ENCODE measurements around the gene MPZ. TPM values are rescaled to one million over a fixed set of nuclear protein-coding genes. Genes with fewer than 3 reads are reported as not detected.

The MPZ gene
- total RNA-seq, 1 donor from 2014 or later, result 1.4 TPM

- no peak overlapping the region for H3K27ac Mint-ChIP-seq
Observed at GRCh38 chr1:161265305-161265704, 44.5 kb downstream of the MPZ start.

GRCh38 chr1:161261261-161262235 lies 48.2 kb downstream of the MPZ start:
- Mint-ChIP-seq H3K4me1 (peaks cover 9% of the 10 kb centered on the region), H3K36me3 (peaks cover 7% of the 10 kb centered on the region), H3K27ac (no peak overlapping the region), H3K27me3 (ENCODE audit: low read depth) (peaks cover 53% of the 10 kb centered on the region), H3K4me3 (no peak overlapping the region), H3K9me3 (peaks cover 10% of the 10 kb centered on the region)
- no peak for DNase-seq (ENCODE audit: low spot score in 2 of 2, unreplicated experiment in 2 of 2)
- no peak for TF ChIP-seq CTCF (IDR thresholded peaks at IDR 0.05; ENCODE audit: unreplicated experiment)

More at GRCh38 chr1:161265305-161265704, 44.5 kb downstream of the MPZ start:
- Mint-ChIP-seq H3K36me3 (no peaks in the 10 kb centered on the region), H3K9me3 (no peaks in the 10 kb centered on the region), H3K4me3 (no peak overlapping the region), H3K27me3 (ENCODE audit: low read depth) (peaks cover 23% of the 10 kb centered on the region), H3K4me1 (peaks cover 14% of the 10 kb centered on the region)
- no peak for TF ChIP-seq CTCF (IDR thresholded peaks at IDR 0.05; ENCODE audit: unreplicated experiment)
- no peak for DNase-seq (ENCODE audit: low spot score in 2 of 2, unreplicated experiment in 2 of 2)

GRCh38 chr1:161260376-161261260 lies 49.1 kb downstream of the MPZ start:
- peaks cover 7% of the 10 kb centered on the region for H3K36me3 Mint-ChIP-seq
- DNase-seq (ENCODE audit: low spot score in 2 of 2, unreplicated experiment in 2 of 2), result no peak
- TF ChIP-seq CTCF (IDR thresholded peaks at IDR 0.05; ENCODE audit: unreplicated experiment), result no peak
- no peak overlapping the region for H3K27ac Mint-ChIP-seq
- no peak overlapping the region for H3K4me3 Mint-ChIP-seq
- peaks cover 7% of the 10 kb centered on the region for H3K4me1 Mint-ChIP-seq
- H3K27me3 Mint-ChIP-seq (ENCODE audit: low read depth), result peaks cover 55% of the 10 kb centered on the region
- H3K9me3 Mint-ChIP-seq, result peaks cover 17% of the 10 kb centered on the region

- no peak for TF ChIP-seq CTCF (IDR thresholded peaks at IDR 0.05; ENCODE audit: unreplicated experiment)
- H3K27me3 Mint-ChIP-seq (ENCODE audit: low read depth), result peaks cover 57% of the 10 kb centered on the region
- H3K9me3 Mint-ChIP-seq, result peaks cover 20% of the 10 kb centered on the region
- peaks cover 7% of the 10 kb centered on the region for H3K36me3 Mint-ChIP-seq
- no peak for DNase-seq (ENCODE audit: low spot score in 2 of 2, unreplicated experiment in 2 of 2)
- no peak overlapping the region for H3K4me3 Mint-ChIP-seq
- peaks cover 7% of the 10 kb centered on the region for H3K4me1 Mint-ChIP-seq
- no peak overlapping the region for H3K27ac Mint-ChIP-seq
Observed at GRCh38 chr1:161259765-161260164, 50.0 kb downstream of the MPZ start.

- Mint-ChIP-seq H3K36me3 (peaks cover 7% of the 10 kb centered on the region), H3K4me3 (peak overlapping the region; percentile 58), H3K27me3 (ENCODE audit: low read depth) (peaks cover 57% of the 10 kb centered on the region), H3K27ac (no peak overlapping the region), H3K4me1 (peaks cover 7% of the 10 kb centered on the region), H3K9me3 (peaks cover 20% of the 10 kb centered on the region)
- no peak for DNase-seq (ENCODE audit: low spot score in 2 of 2, unreplicated experiment in 2 of 2)
- TF ChIP-seq CTCF (IDR thresholded peaks at IDR 0.05; ENCODE audit: unreplicated experiment), result no peak
Observed at GRCh38 chr1:161259345-161259702, 50.4 kb downstream of the MPZ start.
